Fibroblast of lung (primary cell): ENCODE results near the gene SPDYE5. TPM values are rescaled to one million over a fixed set of nuclear protein-coding genes. Genes with fewer than 3 reads are reported as not detected.
"Not testable (repeated sequence)": the region's sequence is repeated elsewhere in the genome, so short reads cannot be mapped to it uniquely, and the experiment has no call there.

Experiments
- DNase-seq, 2 donors: peaks; one replicate each; pipeline versions ENCODE4 v3.0.0 to v3.0.0-alpha.2; 2010; ENCODE audit warnings: low read depth in 2 of 2
- H2AFZ ChIP-seq: 2 replicates; pipeline ENCODE4 v1.5.1; 2012; ENCODE audit warnings: low read length, control low read depth, inconsistent platforms
- H3K27ac ChIP-seq: 2 replicates; pipeline ENCODE4 v1.5.1; 2011; ENCODE audit warnings: low read length, control low read depth; ENCODE audit not compliant: insufficient read depth
- H3K27me3 ChIP-seq: 2 replicates; pipeline ENCODE4 v1.5.1; 2011; ENCODE audit warnings: mild to moderate bottlenecking, low read length; ENCODE audit not compliant: control insufficient read depth, insufficient read depth
- H3K36me3 ChIP-seq: 2 replicates; pipeline ENCODE4 v1.5.1; 2011; ENCODE audit warnings: low read length; ENCODE audit not compliant: control insufficient read depth, insufficient read depth
- H3K4me1 ChIP-seq: 2 replicates; pipeline ENCODE4 v1.5.1; 2011; ENCODE audit warnings: low read length; ENCODE audit not compliant: control insufficient read depth, insufficient read depth; ENCODE audit errors: extremely low read depth
- H3K4me2 ChIP-seq: 2 replicates; pipeline ENCODE4 v1.5.1; 2011; ENCODE audit warnings: low read length, control low read depth; ENCODE audit not compliant: insufficient read depth; ENCODE audit errors: extremely low read depth
- H3K4me3 ChIP-seq, 4 experiments: fragments of 200-600 bp in 1 of 4; sonication (generic) in 1 of 4; replicated peaks in 1 of 4; 2 replicates each; pipeline ENCODE4 v1.5.1; 2011 to 2016; ENCODE audit warnings: low read length in 4 of 4, low read depth in 3 of 4, mild to moderate bottlenecking in 3 of 4, control low read depth in 2 of 4, inconsistent platforms in 1 of 4, mixed read lengths in 1 of 4; ENCODE audit not compliant: insufficient read depth in 1 of 4; ENCODE audit errors: control extremely low read depth in 1 of 4
- H3K79me2 ChIP-seq: 2 replicates; pipeline ENCODE4 v1.5.1; 2012; ENCODE audit warnings: mild to moderate bottlenecking, low read length, inconsistent platforms; ENCODE audit not compliant: control insufficient read depth, insufficient read depth
- H3K9ac ChIP-seq: 2 replicates; pipeline ENCODE4 v1.5.1; 2011; ENCODE audit warnings: mild to moderate bottlenecking, low read length, control low read depth; ENCODE audit not compliant: insufficient read depth
- H3K9me3 ChIP-seq: 2 replicates; pipeline ENCODE4 v1.5.1; 2012; ENCODE audit warnings: low read depth, low read length; ENCODE audit not compliant: control insufficient read depth, insufficient read depth
- H4K20me1 ChIP-seq: 2 replicates; pipeline ENCODE4 v1.5.1; 2011; ENCODE audit warnings: low read length; ENCODE audit not compliant: control insufficient read depth, insufficient read depth; ENCODE audit errors: extremely low read depth
- polyA plus RNA-seq, 2 donors: library from polyadenylated mRNA; depleted of rRNA in 1 of 2; stranded (reverse) in 1 of 2; unstranded in 1 of 2; fragments of >200 nt; gene quantifications; 2 replicates each; pipeline ENCODE4 v1.2.1, GENCODE V29; 2011 to 2012; ENCODE audit warnings: missing spikeins in 1 of 2
- total RNA-seq: library from RNA; depleted of rRNA; stranded (reverse); fragments of >200 nt; gene quantifications from 2 replicates; pipeline ENCODE4 v1.2.1, GENCODE V29; 2014

Gene SPDYE5
- total and polyA plus RNA-seq, 2 donors (not counting 1 experiment from before 2014, with no cell fraction given) = not detected

DNA sequence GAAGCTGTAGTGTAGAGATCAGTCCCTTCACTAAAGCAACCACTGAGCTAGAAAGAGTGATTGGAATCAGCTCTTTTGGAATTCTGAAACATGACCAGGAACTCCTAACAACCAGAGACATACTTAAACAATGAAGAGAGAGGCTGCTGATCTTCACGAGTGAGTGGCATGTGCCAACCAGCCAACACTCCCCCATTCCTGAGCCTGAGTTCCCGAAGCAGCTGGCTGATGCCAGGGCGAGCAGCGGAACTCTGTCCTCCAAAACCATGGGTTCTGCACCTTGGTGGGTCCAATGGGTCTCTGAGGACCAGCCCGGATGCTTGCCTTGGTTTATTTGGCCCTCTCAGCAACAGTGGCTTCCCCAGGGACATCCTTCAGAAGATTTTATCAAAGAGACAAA lies 31.6 kb upstream of the SPDYE5 start:
- not testable (repeated sequence) for H3K79me2 ChIP-seq, H3K27me3 ChIP-seq, H3K9me3 ChIP-seq, H3K9ac ChIP-seq, H3K36me3 ChIP-seq, H3K4me3 ChIP-seq, H3K4me1 ChIP-seq, H2AFZ ChIP-seq, H3K27ac ChIP-seq, DNase-seq, H4K20me1 ChIP-seq, H3K4me2 ChIP-seq

- not testable (repeated sequence) for H3K4me1 ChIP-seq, H3K9me3 ChIP-seq, DNase-seq, H3K36me3 ChIP-seq, H3K27ac ChIP-seq, H3K9ac ChIP-seq, H2AFZ ChIP-seq, H3K4me2 ChIP-seq, H3K27me3 ChIP-seq, H3K4me3 ChIP-seq, H4K20me1 ChIP-seq, H3K79me2 ChIP-seq
Observed at GRCh38 chr7:75470166-75470565, 22.0 kb upstream of the SPDYE5 start.

DNA sequence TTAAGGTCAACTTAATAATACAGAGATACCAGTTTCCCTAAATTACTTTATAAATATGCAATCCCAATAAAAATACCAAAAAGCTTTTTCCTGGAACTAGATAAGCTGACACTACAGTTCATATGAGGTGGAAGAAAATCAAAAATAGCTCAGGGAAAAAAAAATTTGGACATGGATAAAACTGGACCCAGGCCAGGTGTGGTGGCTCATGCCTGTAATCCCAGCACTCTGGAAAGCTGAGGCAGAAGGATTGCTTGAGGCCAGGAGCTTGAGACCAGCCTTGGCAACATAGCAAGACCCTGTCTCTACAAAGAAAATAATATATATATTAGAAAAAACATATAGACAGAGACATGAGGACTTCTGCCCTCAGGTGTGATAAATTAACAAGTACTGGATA lies 14.7 kb upstream of the SPDYE5 start:
- not testable (repeated sequence) for H3K4me3 ChIP-seq, H3K9ac ChIP-seq, H3K36me3 ChIP-seq, H2AFZ ChIP-seq, H3K27ac ChIP-seq, H3K27me3 ChIP-seq, H3K79me2 ChIP-seq, H3K9me3 ChIP-seq, H4K20me1 ChIP-seq, DNase-seq, H3K4me1 ChIP-seq, H3K4me2 ChIP-seq

DNA sequence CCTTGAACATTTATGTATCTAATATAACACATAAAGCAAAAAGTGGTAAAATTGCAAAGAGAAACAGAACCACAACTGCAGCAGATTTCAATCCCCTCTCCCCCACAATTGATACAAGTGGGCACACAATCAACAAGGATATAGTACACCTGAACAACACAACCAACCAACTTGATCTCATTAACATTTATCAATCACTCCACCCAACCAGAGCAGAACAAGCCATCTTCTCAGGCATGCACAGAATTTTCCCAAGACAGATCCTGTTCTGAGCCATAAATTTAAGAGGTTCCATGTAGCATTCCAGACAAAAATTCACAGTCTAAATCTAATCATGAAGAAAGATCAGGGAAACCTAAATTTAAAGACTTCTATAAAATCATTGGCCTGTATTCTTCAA lies 11.8 kb upstream of the SPDYE5 start:
- not testable (repeated sequence) for H2AFZ ChIP-seq, H3K9me3 ChIP-seq, H3K27me3 ChIP-seq, H3K36me3 ChIP-seq, DNase-seq, H3K4me1 ChIP-seq, H3K9ac ChIP-seq, H3K79me2 ChIP-seq, H3K27ac ChIP-seq, H4K20me1 ChIP-seq, H3K4me3 ChIP-seq, H3K4me2 ChIP-seq

- H3K36me3 ChIP-seq, H2AFZ ChIP-seq, H3K4me1 ChIP-seq, H4K20me1 ChIP-seq, H3K27me3 ChIP-seq, H3K79me2 ChIP-seq, H3K9me3 ChIP-seq: not testable (repeated sequence)
- Histone ChIP-seq H3K9ac (peak overlapping the region; percentile 69), H3K4me3 (peak overlapping the region; percentile 40 to 74 (median 64)), H3K4me2 (peak overlapping the region; percentile 25), H3K27ac (peak overlapping the region; percentile 14)
- DNase-seq = peak in 1 of 2 donors; percentile 6
Observed at GRCh38 chr7:75485355-75485978, 6.7 kb upstream of the SPDYE5 start.

DNA sequence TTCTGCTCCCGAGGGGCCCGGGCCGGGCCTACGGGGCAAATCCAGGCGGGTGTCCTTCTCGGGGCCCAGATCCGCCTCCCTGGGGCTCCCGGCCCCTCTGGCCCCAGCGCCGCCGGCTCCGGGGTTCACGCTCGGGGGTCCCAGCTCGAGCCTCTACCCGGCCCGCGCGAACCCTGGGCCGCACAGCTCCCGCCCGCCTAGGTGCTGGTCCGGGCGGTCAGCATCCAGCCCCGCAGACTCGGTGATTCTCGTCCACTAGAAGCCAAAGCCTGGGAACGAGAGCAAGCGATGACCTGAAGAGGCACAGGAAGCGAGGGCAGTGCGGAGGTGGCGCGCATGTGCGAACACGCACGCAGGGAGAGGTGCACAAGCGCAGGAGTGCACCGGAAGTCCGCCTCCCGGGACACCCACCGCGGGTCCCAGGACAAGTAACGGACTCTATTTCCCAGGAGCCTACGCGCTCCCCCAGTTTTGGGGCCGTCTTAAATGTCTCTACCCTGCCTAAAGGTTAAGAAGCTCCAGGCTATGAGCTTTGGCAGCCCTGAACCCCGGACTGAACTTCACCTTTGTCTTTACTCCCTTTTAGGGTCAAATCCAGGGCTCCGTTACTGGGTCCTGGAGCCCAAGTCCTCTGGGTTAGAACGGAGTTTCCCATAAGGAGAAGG lies 6.0 kb upstream of the SPDYE5 start, which contains the start of gene POM121C:
Gene POM121C (minus strand): TSS at position 321 of the 665 bp plus-strand sequence. CDS start 44,803 bp downstream, outside the sequence.
- not testable (repeated sequence) for H3K4me1 ChIP-seq, H3K36me3 ChIP-seq, H3K27me3 ChIP-seq, H3K9me3 ChIP-seq, H4K20me1 ChIP-seq, H3K79me2 ChIP-seq
- H3K4me2 ChIP-seq = peak within 1 kb of the TSS; percentile 62
- peak within 1 kb of the TSS; percentile 40 for H3K27ac ChIP-seq
- peak within 1 kb of the TSS; percentile 69 for H3K9ac ChIP-seq
- DNase-seq = peak; percentile 88 to 89
- peak within 1 kb of the TSS; percentile 47 for H2AFZ ChIP-seq
- H3K4me3 ChIP-seq = peak within 1 kb of the TSS; percentile 40 to 74 (median 64)

DNA sequence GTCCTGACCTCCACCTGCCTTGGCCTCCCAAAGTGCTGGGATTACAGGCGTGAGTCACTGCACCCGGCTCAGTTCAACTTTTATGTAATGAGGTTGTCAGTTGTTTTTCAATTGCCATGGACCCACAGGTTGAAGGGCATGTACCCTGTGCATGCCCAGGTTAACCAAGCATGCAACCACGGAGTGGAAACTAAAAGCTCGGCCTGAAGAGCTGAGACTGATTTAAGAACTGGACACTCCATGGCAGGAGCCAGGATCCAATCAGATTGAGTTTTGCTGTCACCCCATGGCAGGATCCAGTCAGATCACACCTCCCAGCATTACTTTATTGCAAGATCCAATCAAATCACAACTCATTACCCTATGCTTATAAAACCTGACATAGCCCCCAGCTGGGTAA lies 16.9 kb downstream of the SPDYE5 start:
- not testable (repeated sequence) for H3K9me3 ChIP-seq, H3K27ac ChIP-seq, H3K4me3 ChIP-seq, H3K9ac ChIP-seq, H3K4me1 ChIP-seq, DNase-seq, H3K36me3 ChIP-seq, H4K20me1 ChIP-seq, H3K79me2 ChIP-seq, H3K27me3 ChIP-seq, H3K4me2 ChIP-seq, H2AFZ ChIP-seq
